GM10847 (cell line): ENCODE data around the gene BRD1.

ENCODE experiments used
- POLR2A ChIP-seq: IDR thresholded peaks from 2 replicates; pipeline ENCODE4 v1.6.1; 2011; ENCODE audit not compliant: insufficient read length; ENCODE audit errors: extremely low read depth

The BRD1 gene

GRCh38 chr22:49858827-49859226 lies 31.2 kb upstream of the BRD1 start:
- TF ChIP-seq POLR2A, result no peak

- no peak for TF ChIP-seq POLR2A
These were observed 29.3 kb upstream of the BRD1 start for GRCh38 chr22:49856766-49857618.

- no peak for TF ChIP-seq POLR2A
These were observed 28.7 kb upstream of the BRD1 start for GRCh38 chr22:49856343-49856742.

GRCh38 chr22:49855251-49855911 lies 27.7 kb upstream of the BRD1 start:
- TF ChIP-seq POLR2A, result no peak

- no peak for TF ChIP-seq POLR2A
These were observed 26.5 kb upstream of the BRD1 start for GRCh38 chr22:49853981-49854831.

- TF ChIP-seq POLR2A, result peak; percentile 77
These were observed 25.5 kb upstream of the BRD1 start, which contains the start of gene ZBED4 for GRCh38 chr22:49852898-49853894. Gene ZBED4 (plus strand): TSS chr22:49853844. CDS start chr22:49883663, 29,819 bp downstream.

GRCh38 chr22:49850959-49851802 lies 23.5 kb upstream of the BRD1 start:
- no peak for TF ChIP-seq POLR2A

GRCh38 chr22:49850021-49850911 lies 22.6 kb upstream of the BRD1 start:
- TF ChIP-seq POLR2A, result no peak

GRCh38 chr22:49849161-49850020 lies 21.7 kb upstream of the BRD1 start:
- TF ChIP-seq POLR2A, result no peak

GRCh38 chr22:49848690-49849160 lies 21.1 kb upstream of the BRD1 start:
- no peak for TF ChIP-seq POLR2A

GRCh38 chr22:49847751-49848689 lies 20.3 kb upstream of the BRD1 start:
- TF ChIP-seq POLR2A, result no peak
